ENCODE results near the gene BMPER. TPM values are rescaled to one million over a fixed set of nuclear protein-coding genes. Genes with fewer than 3 reads are reported as not detected.

The BMPER gene
- total and polyA plus RNA-seq, 2 donors (not counting 1 experiment from before 2014, with no cell fraction given) = 12.2 to 15.9 TPM

GRCh38 chr7:34086064-34086463, 180.7 kb downstream of the BMPER start:
- Histone ChIP-seq H2AFZ (ENCODE audit: low read length) (no peak overlapping the region), H3K4me3 (replicated peaks in 1 of 4; ENCODE audit: control extremely low read depth in 1 of 4, insufficient read depth in 1 of 4, low read depth in 3 of 4, low read length in 4 of 4) (no peak overlapping the region), H3K4me2 (ENCODE audit: extremely low read depth, insufficient read depth, low read length) (no peak overlapping the region), H3K27me3 (ENCODE audit: control insufficient read depth, insufficient read depth, low read length) (no peaks in the 10 kb centered on the region), H3K4me1 (ENCODE audit: control insufficient read depth, extremely low read depth, insufficient read depth, low read length) (no peaks in the 10 kb centered on the region), H4K20me1 (ENCODE audit: control insufficient read depth, extremely low read depth, insufficient read depth, low read length) (no peaks in the 10 kb centered on the region), H3K36me3 (ENCODE audit: control insufficient read depth, insufficient read depth, low read length) (no peaks in the 10 kb centered on the region), H3K79me2 (ENCODE audit: control insufficient read depth, insufficient read depth, low read length) (no peaks in the 10 kb centered on the region), H3K9ac (ENCODE audit: insufficient read depth, low read length) (no peak overlapping the region), H3K27ac (ENCODE audit: insufficient read depth, low read length) (no peak overlapping the region), H3K9me3 (ENCODE audit: control insufficient read depth, insufficient read depth, low read depth, low read length) (no peaks in the 10 kb centered on the region)
- TF ChIP-seq EZH2 (IDR thresholded peaks at IDR 0.05; ENCODE audit: low read length, missing control alignments) (no peak), CTCF (conservative IDR thresholded peaks at IDR 0.05 in 1 of 2, IDR thresholded peaks at IDR 0.05 in 1 of 2; ENCODE audit: low read depth in 1 of 2, low read length in 2 of 2) (no peak)
- no peak for DNase-seq (ENCODE audit: low read depth in 2 of 2)

GRCh38 chr7:34086981-34087380, 181.6 kb downstream of the BMPER start:
- Histone ChIP-seq H3K9ac (ENCODE audit: insufficient read depth, low read length) (no peak overlapping the region), H3K4me3 (replicated peaks in 1 of 4; ENCODE audit: control extremely low read depth in 1 of 4, insufficient read depth in 1 of 4, low read depth in 3 of 4, low read length in 4 of 4) (no peak overlapping the region), H3K27ac (ENCODE audit: insufficient read depth, low read length) (no peak overlapping the region), H3K27me3 (ENCODE audit: control insufficient read depth, insufficient read depth, low read length) (no peaks in the 10 kb centered on the region), H3K4me2 (ENCODE audit: extremely low read depth, insufficient read depth, low read length) (no peak overlapping the region), H2AFZ (ENCODE audit: low read length) (no peak overlapping the region), H3K79me2 (ENCODE audit: control insufficient read depth, insufficient read depth, low read length) (no peaks in the 10 kb centered on the region), H4K20me1 (ENCODE audit: control insufficient read depth, extremely low read depth, insufficient read depth, low read length) (no peaks in the 10 kb centered on the region), H3K36me3 (ENCODE audit: control insufficient read depth, insufficient read depth, low read length) (no peaks in the 10 kb centered on the region), H3K4me1 (ENCODE audit: control insufficient read depth, extremely low read depth, insufficient read depth, low read length) (no peaks in the 10 kb centered on the region), H3K9me3 (ENCODE audit: control insufficient read depth, insufficient read depth, low read depth, low read length) (no peaks in the 10 kb centered on the region)
- TF ChIP-seq CTCF (conservative IDR thresholded peaks at IDR 0.05 in 1 of 2, IDR thresholded peaks at IDR 0.05 in 1 of 2; ENCODE audit: low read depth in 1 of 2, low read length in 2 of 2) = no peak
- no peak for TF ChIP-seq EZH2 (IDR thresholded peaks at IDR 0.05; ENCODE audit: low read length, missing control alignments)
- no peak for DNase-seq (ENCODE audit: low read depth in 2 of 2)

GRCh38 chr7:34087892-34088891, 182.9 kb downstream of the BMPER start:
- no peak for TF ChIP-seq EZH2 (IDR thresholded peaks at IDR 0.05; ENCODE audit: low read length, missing control alignments)
- TF ChIP-seq CTCF (conservative IDR thresholded peaks at IDR 0.05 in 1 of 2, IDR thresholded peaks at IDR 0.05 in 1 of 2; ENCODE audit: low read depth in 1 of 2, low read length in 2 of 2) = peak; percentile 47 to 76
- Histone ChIP-seq H3K4me2 (ENCODE audit: extremely low read depth, insufficient read depth, low read length) (no peak overlapping the region), H4K20me1 (ENCODE audit: control insufficient read depth, extremely low read depth, insufficient read depth, low read length) (no peaks in the 10 kb centered on the region), H2AFZ (ENCODE audit: low read length) (no peak overlapping the region), H3K27ac (ENCODE audit: insufficient read depth, low read length) (no peak overlapping the region), H3K36me3 (ENCODE audit: control insufficient read depth, insufficient read depth, low read length) (no peaks in the 10 kb centered on the region), H3K9me3 (ENCODE audit: control insufficient read depth, insufficient read depth, low read depth, low read length) (no peaks in the 10 kb centered on the region), H3K4me1 (ENCODE audit: control insufficient read depth, extremely low read depth, insufficient read depth, low read length) (no peaks in the 10 kb centered on the region), H3K27me3 (ENCODE audit: control insufficient read depth, insufficient read depth, low read length) (no peaks in the 10 kb centered on the region), H3K4me3 (replicated peaks in 1 of 4; ENCODE audit: control extremely low read depth in 1 of 4, insufficient read depth in 1 of 4, low read depth in 3 of 4, low read length in 4 of 4) (no peak overlapping the region), H3K9ac (ENCODE audit: insufficient read depth, low read length) (no peak overlapping the region), H3K79me2 (ENCODE audit: control insufficient read depth, insufficient read depth, low read length) (no peaks in the 10 kb centered on the region)
- DNase-seq (ENCODE audit: low read depth in 2 of 2) = peak in 1 of 2 donors; percentile 47
